ENCODE results near the gene MAST4.
A peak's percentile ranks its signal among the peaks of the same experiment; 100 is the strongest.

Gene MAST4

GRCh38 chr5:66987540-66987939, 391.3 kb downstream of the MAST4 start:
- Histone ChIP-seq H2AFZ (ENCODE audit: low read depth, low read length) (no peak overlapping the region), H4K8ac (ENCODE audit: low read length) (no peak overlapping the region), H3K36me3 (ENCODE audit: control insufficient read depth in 1 of 2, insufficient read depth in 2 of 2, low read depth in 1 of 2, low read length in 2 of 2) (no peaks in the 10 kb centered on the region), H2BK5ac (ENCODE audit: low read depth, low read length, poor library complexity, severe bottlenecking) (no peak overlapping the region), H3K4me3 (ENCODE audit: insufficient read depth in 1 of 2, low read depth in 1 of 2, low read length in 2 of 2) (no peak overlapping the region), H3K4ac (ENCODE audit: low read depth in 1 of 2, low read length in 2 of 2) (no peak overlapping the region), H3K9me3 (ENCODE audit: control insufficient read depth, low read length) (no peaks in the 10 kb centered on the region), H3K23ac (ENCODE audit: low read length in 2 of 2) (no peak overlapping the region), H2BK15ac (ENCODE audit: low read depth, poor library complexity, severe bottlenecking) (no peak overlapping the region), H2BK120ac (ENCODE audit: low read depth, low read length) (no peak overlapping the region), H3K27me3 (ENCODE audit: control insufficient read depth in 1 of 2, insufficient read depth in 1 of 2, low read length in 2 of 2) (no peaks in the 10 kb centered on the region), H3K14ac (ENCODE audit: low read length in 2 of 2) (no peak overlapping the region), H3K27ac (ENCODE audit: low read length, poor library complexity, severe bottlenecking) (peak overlapping the region; percentile 13), H3K9ac (ENCODE audit: low read length) (peak overlapping the region; percentile 42), H4K91ac (ENCODE audit: low read length) (no peak overlapping the region), H3K79me1 (replicated peaks; ENCODE audit: low read length, poor library complexity, severe bottlenecking) (peaks cover 10% of the 10 kb centered on the region), H3K4me2 (ENCODE audit: low read length, poor library complexity, severe bottlenecking) (no peak overlapping the region), H3K18ac (ENCODE audit: low read depth in 1 of 2, low read length in 2 of 2) (no peak overlapping the region), H2AK5ac (ENCODE audit: low read length, severe bottlenecking) (no peak overlapping the region), H3K4me1 (ENCODE audit: control insufficient read depth, insufficient read depth, low read depth, low read length) (peaks cover 6% of the 10 kb centered on the region), H2BK12ac (ENCODE audit: low read length in 2 of 2) (no peak overlapping the region)
- no peak for DNase-seq
- 96% methylated on average over 3 of the region's 3 CpGs for WGBS

- WGBS = 14% methylated on average over 1 of the region's 3 CpGs
Measured at GRCh38 chr5:66987949-66988838, 392.0 kb downstream of the MAST4 start.

GRCh38 chr5:66989286-66989685, 393.1 kb downstream of the MAST4 start:
- Histone ChIP-seq H2BK120ac (ENCODE audit: low read depth, low read length) (no peak overlapping the region), H3K14ac (ENCODE audit: low read length in 2 of 2) (no peak overlapping the region), H4K8ac (ENCODE audit: low read length) (no peak overlapping the region), H2BK12ac (ENCODE audit: low read length in 2 of 2) (no peak overlapping the region), H2BK15ac (ENCODE audit: low read depth, poor library complexity, severe bottlenecking) (no peak overlapping the region), H3K9ac (ENCODE audit: low read length) (no peak overlapping the region), H3K4me3 (ENCODE audit: insufficient read depth in 1 of 2, low read depth in 1 of 2, low read length in 2 of 2) (no peak overlapping the region), H3K36me3 (ENCODE audit: control insufficient read depth in 1 of 2, insufficient read depth in 2 of 2, low read depth in 1 of 2, low read length in 2 of 2) (no peaks in the 10 kb centered on the region), H2AK5ac (ENCODE audit: low read length, severe bottlenecking) (no peak overlapping the region), H3K4me1 (ENCODE audit: control insufficient read depth, insufficient read depth, low read depth, low read length) (peaks cover 6% of the 10 kb centered on the region), H3K9me3 (ENCODE audit: control insufficient read depth, low read length) (no peaks in the 10 kb centered on the region), H3K79me1 (replicated peaks; ENCODE audit: low read length, poor library complexity, severe bottlenecking) (peaks cover 4% of the 10 kb centered on the region), H3K18ac (ENCODE audit: low read depth in 1 of 2, low read length in 2 of 2) (no peak overlapping the region), H3K4ac (ENCODE audit: low read depth in 1 of 2, low read length in 2 of 2) (no peak overlapping the region), H4K91ac (ENCODE audit: low read length) (no peak overlapping the region), H3K4me2 (ENCODE audit: low read length, poor library complexity, severe bottlenecking) (no peak overlapping the region), H2BK5ac (ENCODE audit: low read depth, low read length, poor library complexity, severe bottlenecking) (no peak overlapping the region), H2AFZ (ENCODE audit: low read depth, low read length) (no peak overlapping the region), H3K27ac (ENCODE audit: low read length, poor library complexity, severe bottlenecking) (peak overlapping the region; percentile 69), H3K23ac (ENCODE audit: low read length in 2 of 2) (no peak overlapping the region), H3K27me3 (ENCODE audit: control insufficient read depth in 1 of 2, insufficient read depth in 1 of 2, low read length in 2 of 2) (no peaks in the 10 kb centered on the region)
- DNase-seq = peak; percentile 28
- WGBS = 0% methylated on average over 1 of the region's 1 CpG

More at GRCh38 chr5:66987949-66988838, 392.0 kb downstream of the MAST4 start:
- peak; percentile 52 for DNase-seq
- H2BK5ac ChIP-seq (ENCODE audit: low read depth, low read length, poor library complexity, severe bottlenecking) = no peak overlapping the region
- no peak overlapping the region for H3K4me2 ChIP-seq (ENCODE audit: low read length, poor library complexity, severe bottlenecking)
- no peak overlapping the region for H2BK15ac ChIP-seq (ENCODE audit: low read depth, poor library complexity, severe bottlenecking)
- H2BK120ac ChIP-seq (ENCODE audit: low read depth, low read length) = no peak overlapping the region
- no peak overlapping the region for H4K8ac ChIP-seq (ENCODE audit: low read length)
- H3K23ac ChIP-seq (ENCODE audit: low read length in 2 of 2) = no peak overlapping the region
- no peak overlapping the region for H4K91ac ChIP-seq (ENCODE audit: low read length)
- H3K79me1 ChIP-seq (replicated peaks; ENCODE audit: low read length, poor library complexity, severe bottlenecking) = peaks cover 9% of the 10 kb centered on the region
- no peak overlapping the region for H2BK12ac ChIP-seq (ENCODE audit: low read length in 2 of 2)
- no peaks in the 10 kb centered on the region for H3K27me3 ChIP-seq (ENCODE audit: control insufficient read depth in 1 of 2, insufficient read depth in 1 of 2, low read length in 2 of 2)
- no peak overlapping the region for H2AK5ac ChIP-seq (ENCODE audit: low read length, severe bottlenecking)
- H3K36me3 ChIP-seq (ENCODE audit: control insufficient read depth in 1 of 2, insufficient read depth in 2 of 2, low read depth in 1 of 2, low read length in 2 of 2) = no peaks in the 10 kb centered on the region
- H3K9me3 ChIP-seq (ENCODE audit: control insufficient read depth, low read length) = no peaks in the 10 kb centered on the region
- no peak overlapping the region for H3K4ac ChIP-seq (ENCODE audit: low read depth in 1 of 2, low read length in 2 of 2)
- H2AFZ ChIP-seq (ENCODE audit: low read depth, low read length) = no peak overlapping the region
- no peak overlapping the region for H3K14ac ChIP-seq (ENCODE audit: low read length in 2 of 2)
- peaks cover 6% of the 10 kb centered on the region for H3K4me1 ChIP-seq (ENCODE audit: control insufficient read depth, insufficient read depth, low read depth, low read length)
- H3K18ac ChIP-seq (ENCODE audit: low read depth in 1 of 2, low read length in 2 of 2) = no peak overlapping the region
- no peak overlapping the region for H3K4me3 ChIP-seq (ENCODE audit: insufficient read depth in 1 of 2, low read depth in 1 of 2, low read length in 2 of 2)
- H3K9ac ChIP-seq (ENCODE audit: low read length) = peak overlapping the region; percentile 42
- H3K27ac ChIP-seq (ENCODE audit: low read length, poor library complexity, severe bottlenecking) = peak overlapping the region; percentile 13

GRCh38 chr5:66989781-66990180, 393.6 kb downstream of the MAST4 start:
- Histone ChIP-seq H3K79me1 (replicated peaks; ENCODE audit: low read length, poor library complexity, severe bottlenecking) (peaks cover 2% of the 10 kb centered on the region), H2AK5ac (ENCODE audit: low read length, severe bottlenecking) (no peak overlapping the region), H3K14ac (ENCODE audit: low read length in 2 of 2) (no peak overlapping the region), H3K9me3 (ENCODE audit: control insufficient read depth, low read length) (no peaks in the 10 kb centered on the region), H3K4me3 (ENCODE audit: insufficient read depth in 1 of 2, low read depth in 1 of 2, low read length in 2 of 2) (no peak overlapping the region), H3K4me2 (ENCODE audit: low read length, poor library complexity, severe bottlenecking) (no peak overlapping the region), H4K8ac (ENCODE audit: low read length) (no peak overlapping the region), H2BK120ac (ENCODE audit: low read depth, low read length) (no peak overlapping the region), H4K91ac (ENCODE audit: low read length) (no peak overlapping the region), H2BK15ac (ENCODE audit: low read depth, poor library complexity, severe bottlenecking) (no peak overlapping the region), H3K18ac (ENCODE audit: low read depth in 1 of 2, low read length in 2 of 2) (no peak overlapping the region), H3K23ac (ENCODE audit: low read length in 2 of 2) (no peak overlapping the region), H2BK5ac (ENCODE audit: low read depth, low read length, poor library complexity, severe bottlenecking) (no peak overlapping the region), H2BK12ac (ENCODE audit: low read length in 2 of 2) (no peak overlapping the region), H2AFZ (ENCODE audit: low read depth, low read length) (no peak overlapping the region), H3K27me3 (ENCODE audit: control insufficient read depth in 1 of 2, insufficient read depth in 1 of 2, low read length in 2 of 2) (no peaks in the 10 kb centered on the region), H3K4ac (ENCODE audit: low read depth in 1 of 2, low read length in 2 of 2) (no peak overlapping the region), H3K9ac (ENCODE audit: low read length) (no peak overlapping the region), H3K27ac (ENCODE audit: low read length, poor library complexity, severe bottlenecking) (no peak overlapping the region), H3K36me3 (ENCODE audit: control insufficient read depth in 1 of 2, insufficient read depth in 2 of 2, low read depth in 1 of 2, low read length in 2 of 2) (no peaks in the 10 kb centered on the region), H3K4me1 (ENCODE audit: control insufficient read depth, insufficient read depth, low read depth, low read length) (peaks cover 6% of the 10 kb centered on the region)
- no peak for DNase-seq
- WGBS = 100% methylated on average over 1 of the region's 2 CpGs
